ENCODE data around the gene PSMB7.

GRCh38 chr9:124315882-124316281 lies 99.4 kb downstream of the PSMB7 start:
- TF ChIP-seq, protein P1, sequence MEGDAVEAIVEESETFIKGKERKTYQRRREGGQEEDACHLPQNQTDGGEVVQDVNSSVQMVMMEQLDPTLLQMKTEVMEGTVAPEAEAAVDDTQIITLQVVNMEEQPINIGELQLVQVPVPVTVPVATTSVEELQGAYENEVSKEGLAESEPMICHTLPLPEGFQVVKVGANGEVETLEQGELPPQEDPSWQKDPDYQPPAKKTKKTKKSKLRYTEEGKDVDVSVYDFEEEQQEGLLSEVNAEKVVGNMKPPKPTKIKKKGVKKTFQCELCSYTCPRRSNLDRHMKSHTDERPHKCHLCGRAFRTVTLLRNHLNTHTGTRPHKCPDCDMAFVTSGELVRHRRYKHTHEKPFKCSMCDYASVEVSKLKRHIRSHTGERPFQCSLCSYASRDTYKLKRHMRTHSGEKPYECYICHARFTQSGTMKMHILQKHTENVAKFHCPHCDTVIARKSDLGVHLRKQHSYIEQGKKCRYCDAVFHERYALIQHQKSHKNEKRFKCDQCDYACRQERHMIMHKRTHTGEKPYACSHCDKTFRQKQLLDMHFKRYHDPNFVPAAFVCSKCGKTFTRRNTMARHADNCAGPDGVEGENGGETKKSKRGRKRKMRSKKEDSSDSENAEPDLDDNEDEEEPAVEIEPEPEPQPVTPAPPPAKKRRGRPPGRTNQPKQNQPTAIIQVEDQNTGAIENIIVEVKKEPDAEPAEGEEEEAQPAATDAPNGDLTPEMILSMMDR (conservative IDR thresholded peaks at IDR 0.05; ENCODE audit: low read depth, low read length): no peak
- TF ChIP-seq RCOR1 (IDR thresholded peaks at IDR 0.05; ENCODE audit: insufficient replicate concordance, low read length): no peak
- TF ChIP-seq POLR2A (IDR thresholded peaks at IDR 0.05; ENCODE audit: low read depth, low read length): no peak
- no peak for TF ChIP-seq SMC3 (IDR thresholded peaks at IDR 0.05; ENCODE audit: low read depth, low read length)
- no peak for TF ChIP-seq RFX5 (IDR thresholded peaks at IDR 0.05; ENCODE audit: low read depth, low read length)
